GM08714 (cell line): ENCODE data around the gene SLC16A8.
"Not testable (repeated sequence)": the region's sequence is repeated elsewhere in the genome, so short reads cannot be mapped to it uniquely, and the experiment has no call there.

ENCODE experiments used
- H3K4me3 ChIP-seq: fragments of 200-500 bp; sonication (Bioruptor generic); 2 replicates; pipeline ENCODE4 v1.5.1; 2014; ENCODE audit warnings: mild to moderate bottlenecking, low read length, inconsistent platforms
- ZNF274 ChIP-seq: IDR thresholded peaks from 2 replicates; pipeline ENCODE4 v1.6.1; 2012; ENCODE audit warnings: mild to moderate bottlenecking, low read depth, low read length

Gene SLC16A8

GRCh38 chr22:38085056-38085455 lies 1.1 kb upstream of the SLC16A8 start:
- no peak overlapping the region for H3K4me3 ChIP-seq
- TF ChIP-seq ZNF274 = no peak

- TF ChIP-seq ZNF274 = no peak
- no peak overlapping the region for H3K4me3 ChIP-seq
Measured at GRCh38 chr22:38082986-38083710, 836 bp downstream of the SLC16A8 start.

GRCh38 chr22:38081941-38082828 lies 1.8 kb downstream of the SLC16A8 start:
- no peak overlapping the region for H3K4me3 ChIP-seq
- TF ChIP-seq ZNF274 = no peak

GRCh38 chr22:38081636-38081940 lies 2.4 kb downstream of the SLC16A8 start:
- TF ChIP-seq ZNF274 = no peak
- H3K4me3 ChIP-seq = no peak overlapping the region

GRCh38 chr22:38080850-38081635 lies 2.9 kb downstream of the SLC16A8 start:
- H3K4me3 ChIP-seq = no peak overlapping the region
- TF ChIP-seq ZNF274 = no peak

- H3K4me3 ChIP-seq = no peak overlapping the region
- TF ChIP-seq ZNF274 = no peak
Measured at GRCh38 chr22:38080474-38080849, 3.5 kb downstream of the SLC16A8 start.

- no peak for TF ChIP-seq ZNF274
Measured at GRCh38 chr22:38079804-38080203, 4.2 kb downstream of the SLC16A8 start.

GRCh38 chr22:38079208-38079607 lies 4.8 kb downstream of the SLC16A8 start:
- not testable (repeated sequence) for H3K4me3 ChIP-seq

More at GRCh38 chr22:38079804-38080203, 4.2 kb downstream of the SLC16A8 start:
- H3K4me3 ChIP-seq = no peak overlapping the region

GRCh38 chr22:38078046-38078840 lies 5.7 kb downstream of the SLC16A8 start:
- TF ChIP-seq ZNF274 = no peak

GRCh38 chr22:38077595-38077994 lies 6.4 kb downstream of the SLC16A8 start:
- no peak for TF ChIP-seq ZNF274
- no peak overlapping the region for H3K4me3 ChIP-seq

More at GRCh38 chr22:38078046-38078840, 5.7 kb downstream of the SLC16A8 start:
- H3K4me3 ChIP-seq = no peak overlapping the region

GRCh38 chr22:38077096-38077495 lies 6.9 kb downstream of the SLC16A8 start:
- no peak overlapping the region for H3K4me3 ChIP-seq
- no peak for TF ChIP-seq ZNF274

- no peak for TF ChIP-seq ZNF274
- no peak overlapping the region for H3K4me3 ChIP-seq
Measured at GRCh38 chr22:38075961-38076360, 8.0 kb downstream of the SLC16A8 start.

- no peak for TF ChIP-seq ZNF274
- H3K4me3 ChIP-seq = no peak overlapping the region
Measured at GRCh38 chr22:38075105-38075825, 8.7 kb downstream of the SLC16A8 start.
